ENCODE results near the gene C1QTNF6.

The C1QTNF6 gene

GRCh38 chr22:37167176-37167980, 20.7 kb downstream of the C1QTNF6 start:
- Mint-ChIP-seq H3K9me3 (peaks cover 4% of the 10 kb centered on the region), H3K4me1 (peaks cover 82% of the 10 kb centered on the region), H3K4me3 (peak overlapping the region; percentile 64), H3K27me3 (peaks cover 15% of the 10 kb centered on the region), H3K27ac (peak overlapping the region; percentile 78), H3K36me3 (peaks cover 5% of the 10 kb centered on the region)
- peak; percentile 20 for DNase-seq
- CTCF ChIA-PET: interaction anchor here (0.7 to 7.7 kb wide), 7 partner anchors 8 to 402 kb away, joined by 3 to 83 read pairs (median 5); no protein-coding TSS in a partner anchor

GRCh38 chr22:37166675-37167066, 21.4 kb downstream of the C1QTNF6 start:
- peak; percentile 89 for DNase-seq
- Mint-ChIP-seq H3K27me3 (peaks cover 13% of the 10 kb centered on the region), H3K36me3 (peaks cover 5% of the 10 kb centered on the region), H3K27ac (peak overlapping the region; percentile 85), H3K9me3 (peaks cover 4% of the 10 kb centered on the region), H3K4me3 (peak overlapping the region; percentile 64), H3K4me1 (peaks cover 89% of the 10 kb centered on the region)
- CTCF ChIA-PET: interaction anchor here (0.7 to 7.7 kb wide), 8 partner anchors 9 to 403 kb away, joined by 3 to 83 read pairs (median 6); partner anchors contain the start of gene IL2RB

- Mint-ChIP-seq H3K4me3 (peak overlapping the region; percentile 64), H3K4me1 (peaks cover 94% of the 10 kb centered on the region), H3K27me3 (peaks cover 11% of the 10 kb centered on the region), H3K27ac (peak overlapping the region; percentile 85), H3K36me3 (peaks cover 7% of the 10 kb centered on the region), H3K9me3 (peaks cover 6% of the 10 kb centered on the region)
- peak; percentile 51 for DNase-seq
- CTCF ChIA-PET: interaction anchor here (1.0 to 7.7 kb wide), 11 partner anchors 9 to 94 kb away, joined by 3 to 83 read pairs (median 5); partner anchors contain the start of gene IL2RB
Observed at GRCh38 chr22:37165940-37166674, 21.9 kb downstream of the C1QTNF6 start.

- DNase-seq: no peak
- Mint-ChIP-seq H3K9me3 (peaks cover 8% of the 10 kb centered on the region), H3K4me3 (no peak overlapping the region), H3K27me3 (peaks cover 8% of the 10 kb centered on the region), H3K36me3 (peaks cover 7% of the 10 kb centered on the region), H3K4me1 (peaks cover 94% of the 10 kb centered on the region), H3K27ac (peak overlapping the region; percentile 95)
- CTCF ChIA-PET: interaction anchor here (0.6 to 7.7 kb wide), 10 partner anchors 8 to 120 kb away, joined by 3 to 83 read pairs (median 6); partner anchors contain the start of gene IL2RB
Observed at GRCh38 chr22:37165066-37165465, 23.0 kb downstream of the C1QTNF6 start.

- CTCF ChIA-PET: interaction anchor here (1.0 to 7.7 kb wide), 8 partner anchors 8 to 96 kb away, joined by 3 to 83 read pairs (median 6); partner anchors contain the start of gene IL2RB
Observed at GRCh38 chr22:37164505-37164887, 23.6 kb downstream of the C1QTNF6 start.

GRCh38 chr22:37163575-37164504, 24.2 kb downstream of the C1QTNF6 start:
- Mint-ChIP-seq H3K36me3 (peaks cover 5% of the 10 kb centered on the region), H3K4me1 (peaks cover 90% of the 10 kb centered on the region), H3K27ac (peak overlapping the region; percentile 95), H3K27me3 (peaks cover 3% of the 10 kb centered on the region), H3K4me3 (no peak overlapping the region), H3K9me3 (peaks cover 5% of the 10 kb centered on the region)
- peak; percentile 38 for DNase-seq
- CTCF ChIA-PET: interaction anchor here (0.6 to 7.7 kb wide), 10 partner anchors 14 to 308 kb away, joined by 3 to 83 read pairs (median 4); partner anchors contain the start of gene IL2RB

More at GRCh38 chr22:37164505-37164887, 23.6 kb downstream of the C1QTNF6 start:
- peaks cover 7% of the 10 kb centered on the region for H3K36me3 Mint-ChIP-seq
- H3K27me3 Mint-ChIP-seq: peaks cover 2% of the 10 kb centered on the region
- peaks cover 8% of the 10 kb centered on the region for H3K9me3 Mint-ChIP-seq
- peaks cover 90% of the 10 kb centered on the region for H3K4me1 Mint-ChIP-seq
- H3K27ac Mint-ChIP-seq: peak overlapping the region; percentile 95
- H3K4me3 Mint-ChIP-seq: no peak overlapping the region
- no peak for DNase-seq

- peak overlapping the region; percentile 47 for H3K4me3 Mint-ChIP-seq
- no peak for DNase-seq
- peaks cover 3% of the 10 kb centered on the region for H3K27me3 Mint-ChIP-seq
- peaks cover 2% of the 10 kb centered on the region for H3K36me3 Mint-ChIP-seq
- H3K4me1 Mint-ChIP-seq: peaks cover 88% of the 10 kb centered on the region
- peak overlapping the region; percentile 95 for H3K27ac Mint-ChIP-seq
- CTCF ChIA-PET: interaction anchor here (0.6 to 7.7 kb wide), 10 partner anchors 14 to 307 kb away, joined by 3 to 83 read pairs (median 4); partner anchors contain the start of gene IL2RB
- peaks cover 5% of the 10 kb centered on the region for H3K9me3 Mint-ChIP-seq
Observed at GRCh38 chr22:37163096-37163489, 25.0 kb downstream of the C1QTNF6 start.

- DNase-seq: peak; percentile 86
- H3K9me3 Mint-ChIP-seq: peaks cover 5% of the 10 kb centered on the region
- peak overlapping the region; percentile 95 for H3K27ac Mint-ChIP-seq
- H3K27me3 Mint-ChIP-seq: peaks cover 3% of the 10 kb centered on the region
- H3K36me3 Mint-ChIP-seq: peaks cover 2% of the 10 kb centered on the region
- CTCF ChIA-PET: interaction anchor here (0.6 to 7.7 kb wide), 10 partner anchors 13 to 306 kb away, joined by 3 to 83 read pairs (median 4); partner anchors contain the start of gene IL2RB
- H3K4me1 Mint-ChIP-seq: peaks cover 88% of the 10 kb centered on the region
- peak overlapping the region; percentile 47 for H3K4me3 Mint-ChIP-seq
Observed at GRCh38 chr22:37162221-37163095, 25.6 kb downstream of the C1QTNF6 start.

- CTCF ChIA-PET: interaction anchor here (0.6 to 7.7 kb wide), 5 partner anchors 12 to 638 kb away, joined by 3 to 83 read pairs (median 4); partner anchors contain the start of gene IL2RB
- peak; percentile 45 for DNase-seq
Observed at GRCh38 chr22:37161443-37161842, 26.6 kb downstream of the C1QTNF6 start.

GRCh38 chr22:37160027-37160426, 28.0 kb downstream of the C1QTNF6 start:
- DNase-seq: no peak
- peaks cover 2% of the 10 kb centered on the region for H3K36me3 Mint-ChIP-seq
- H3K4me1 Mint-ChIP-seq: peaks cover 80% of the 10 kb centered on the region
- H3K27me3 Mint-ChIP-seq: peaks cover 3% of the 10 kb centered on the region
- CTCF ChIA-PET: interaction anchor here (1.6 to 7.7 kb wide), 2 partner anchors 39 to 100 kb away, joined by 4 to 83 read pairs; no protein-coding TSS in a partner anchor
- no peak overlapping the region for H3K4me3 Mint-ChIP-seq
- H3K27ac Mint-ChIP-seq: peak overlapping the region; percentile 74
- peaks cover 5% of the 10 kb centered on the region for H3K9me3 Mint-ChIP-seq

More at GRCh38 chr22:37161443-37161842, 26.6 kb downstream of the C1QTNF6 start:
- no peak overlapping the region for H3K4me3 Mint-ChIP-seq
- peaks cover 3% of the 10 kb centered on the region for H3K27me3 Mint-ChIP-seq
- peak overlapping the region; percentile 95 for H3K27ac Mint-ChIP-seq
- H3K9me3 Mint-ChIP-seq: peaks cover 5% of the 10 kb centered on the region
- peaks cover 2% of the 10 kb centered on the region for H3K36me3 Mint-ChIP-seq
- peaks cover 81% of the 10 kb centered on the region for H3K4me1 Mint-ChIP-seq

GRCh38 chr22:37158963-37159290, 29.1 kb downstream of the C1QTNF6 start:
- Mint-ChIP-seq H3K27me3 (peaks cover 3% of the 10 kb centered on the region), H3K4me1 (peaks cover 69% of the 10 kb centered on the region), H3K4me3 (no peak overlapping the region), H3K9me3 (peaks cover 5% of the 10 kb centered on the region), H3K27ac (peak overlapping the region; percentile 19), H3K36me3 (peaks cover 2% of the 10 kb centered on the region)
- CTCF ChIA-PET: no interaction called here
- no peak for DNase-seq

GRCh38 chr22:37157516-37158285, 30.3 kb downstream of the C1QTNF6 start:
- no peak for DNase-seq
- H3K27me3 Mint-ChIP-seq: peaks cover 3% of the 10 kb centered on the region
- H3K4me3 Mint-ChIP-seq: no peak overlapping the region
- CTCF ChIA-PET: interaction anchor here (1.0 kb wide), 1 partner anchor 8 kb away, joined by 3 read pairs; no protein-coding TSS in a partner anchor
- H3K36me3 Mint-ChIP-seq: peaks cover 2% of the 10 kb centered on the region
- H3K4me1 Mint-ChIP-seq: peaks cover 56% of the 10 kb centered on the region
- no peak overlapping the region for H3K27ac Mint-ChIP-seq
- peaks cover 5% of the 10 kb centered on the region for H3K9me3 Mint-ChIP-seq

All from activated naive CD4-positive, alpha-beta T cell treated with anti-CD3 and anti-CD28 coated beads, Interleukin-2, amount 10 ng/mL, durations not matched to agents 7 days and 5 days (primary cell).